DND-41 (cell line): ENCODE results near the gene FSIP1.

Experiments used
- ATAC-seq: fragments of 200-7000 bp; cut with Tn5 transposase; 3 replicates; pipeline ENCODE4 v1.9.1; 2021; ENCODE audit warnings: low read depth; ENCODE audit not compliant: insufficient read depth
- DNase-seq: peaks from one replicate; pipeline ENCODE4 v3.0.0-alpha.2; 2020
- H2AFZ ChIP-seq: 2 replicates; pipeline ENCODE4 v1.6.0; 2012; ENCODE audit warnings: low read depth, low read length
- H3K27ac ChIP-seq: 2 replicates; pipeline ENCODE4 v1.5.1; 2012; ENCODE audit warnings: low read length, inconsistent platforms
- H3K27me3 ChIP-seq: fragments of 200-600 bp; sonication (generic); 2 replicates; pipeline ENCODE4 v1.6.0; 2012; ENCODE audit warnings: low read length, mild to moderate bottlenecking, inconsistent platforms; ENCODE audit not compliant: insufficient read depth, poor library complexity
- H3K36me3 ChIP-seq: 2 replicates; pipeline ENCODE4 v1.5.1; 2012; ENCODE audit warnings: low read length, inconsistent platforms; ENCODE audit not compliant: insufficient read depth
- H3K4me1 ChIP-seq: 2 replicates; pipeline ENCODE4 v1.5.1; 2012; ENCODE audit warnings: mild to moderate bottlenecking, low read length; ENCODE audit not compliant: insufficient read depth
- H3K4me2 ChIP-seq: 2 replicates; pipeline ENCODE4 v1.6.0; 2012; ENCODE audit warnings: mild to moderate bottlenecking, moderate library complexity, low read length, inconsistent platforms; ENCODE audit not compliant: insufficient read depth
- H3K4me3 ChIP-seq, 2 experiments: fragments of 200-600 bp in 1 of 2; shearing (Covaris generic) in 1 of 2; 2 replicates each; pipeline ENCODE4 v1.5.1; 2012 to 2016; ENCODE audit warnings: inconsistent platforms in 2 of 2, low read length in 2 of 2, mild to moderate bottlenecking in 2 of 2, low read depth in 1 of 2, moderate library complexity in 1 of 2
- H3K79me2 ChIP-seq: 2 replicates; pipeline ENCODE4 v1.6.0; 2012; ENCODE audit warnings: low read length, inconsistent platforms; ENCODE audit not compliant: insufficient read depth
- H3K9ac ChIP-seq: 2 replicates; pipeline ENCODE4 v1.6.0; 2012; ENCODE audit warnings: low read depth, mild to moderate bottlenecking, inconsistent platforms, low read length, moderate library complexity
- H3K9me3 ChIP-seq: 2 replicates; pipeline ENCODE4 v1.5.1; 2012; ENCODE audit warnings: low read length, moderate library complexity, mild to moderate bottlenecking, inconsistent platforms; ENCODE audit not compliant: insufficient read depth, severe bottlenecking
- H4K20me1 ChIP-seq: 2 replicates; pipeline ENCODE4 v1.6.0; 2012; ENCODE audit warnings: low read length; ENCODE audit not compliant: insufficient read depth
- EZH2 ChIP-seq: IDR thresholded peaks from 3 replicates; pipeline ENCODE4 v1.6.1; 2012; ENCODE audit warnings: borderline replicate concordance, low read depth, mild to moderate bottlenecking, moderate library complexity, low read length, inconsistent platforms; ENCODE audit not compliant: severe bottlenecking
- TF ChIP-seq, protein P1 (sequence below): IDR thresholded peaks from 2 replicates; pipeline ENCODE4 v1.5.1; 2012; ENCODE audit warnings: borderline replicate concordance, low read length, moderate library complexity, mild to moderate bottlenecking; ENCODE audit not compliant: poor library complexity, severe bottlenecking; ENCODE audit errors: extremely low read depth

Gene FSIP1

DNA sequence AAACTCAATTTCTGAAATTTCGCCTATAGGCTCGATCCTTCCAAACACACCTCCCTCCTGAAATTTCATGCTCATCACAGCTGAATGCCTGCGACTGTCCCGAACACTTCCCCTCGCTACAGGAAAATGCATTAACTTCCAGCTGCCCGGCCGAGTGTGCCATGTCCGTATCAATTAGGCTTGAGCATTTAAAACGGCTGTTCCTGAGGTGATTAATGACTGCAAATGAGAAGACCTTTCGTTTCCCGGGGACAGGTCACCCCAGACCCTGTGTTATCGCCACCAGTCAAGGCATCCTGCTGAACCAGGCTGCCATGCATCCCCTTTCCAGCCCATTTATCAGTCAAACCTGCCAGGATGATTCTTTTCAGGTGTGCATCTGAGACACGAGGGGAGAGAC is 138.5 kb downstream of the FSIP1 start:
- ATAC-seq: no peak

DNA sequence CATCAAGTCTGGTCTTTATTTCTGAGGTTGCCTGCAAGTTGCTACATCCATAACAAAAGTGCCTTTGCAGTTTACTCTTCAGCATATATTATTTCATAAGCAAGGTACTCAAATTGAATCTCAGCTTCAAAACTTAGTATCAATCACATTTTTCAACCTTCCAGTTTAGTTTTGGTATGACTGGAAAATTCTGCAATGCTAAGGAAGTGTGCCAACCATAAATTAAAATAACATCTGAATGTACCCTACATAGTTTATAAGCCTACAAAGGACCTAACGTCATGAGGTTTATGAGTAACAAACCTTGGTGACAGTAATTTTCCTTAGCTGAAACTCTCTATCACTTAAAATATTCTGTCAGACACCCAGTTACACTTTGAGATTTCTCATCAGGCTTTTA is 138.9 kb downstream of the FSIP1 start:
- no peak overlapping the region for H3K9ac ChIP-seq
- no peak overlapping the region for H3K4me2 ChIP-seq
- no peaks in the 10 kb centered on the region for H3K4me1 ChIP-seq
- H3K27ac ChIP-seq: no peak overlapping the region
- TF ChIP-seq EZH2: no peak
- TF ChIP-seq, protein P1, sequence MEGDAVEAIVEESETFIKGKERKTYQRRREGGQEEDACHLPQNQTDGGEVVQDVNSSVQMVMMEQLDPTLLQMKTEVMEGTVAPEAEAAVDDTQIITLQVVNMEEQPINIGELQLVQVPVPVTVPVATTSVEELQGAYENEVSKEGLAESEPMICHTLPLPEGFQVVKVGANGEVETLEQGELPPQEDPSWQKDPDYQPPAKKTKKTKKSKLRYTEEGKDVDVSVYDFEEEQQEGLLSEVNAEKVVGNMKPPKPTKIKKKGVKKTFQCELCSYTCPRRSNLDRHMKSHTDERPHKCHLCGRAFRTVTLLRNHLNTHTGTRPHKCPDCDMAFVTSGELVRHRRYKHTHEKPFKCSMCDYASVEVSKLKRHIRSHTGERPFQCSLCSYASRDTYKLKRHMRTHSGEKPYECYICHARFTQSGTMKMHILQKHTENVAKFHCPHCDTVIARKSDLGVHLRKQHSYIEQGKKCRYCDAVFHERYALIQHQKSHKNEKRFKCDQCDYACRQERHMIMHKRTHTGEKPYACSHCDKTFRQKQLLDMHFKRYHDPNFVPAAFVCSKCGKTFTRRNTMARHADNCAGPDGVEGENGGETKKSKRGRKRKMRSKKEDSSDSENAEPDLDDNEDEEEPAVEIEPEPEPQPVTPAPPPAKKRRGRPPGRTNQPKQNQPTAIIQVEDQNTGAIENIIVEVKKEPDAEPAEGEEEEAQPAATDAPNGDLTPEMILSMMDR: no peak
- H3K27me3 ChIP-seq: peaks cover 2% of the 10 kb centered on the region
- H3K4me3 ChIP-seq: no peak overlapping the region
- no peak for ATAC-seq
- H2AFZ ChIP-seq: no peak overlapping the region
- H3K36me3 ChIP-seq: no peaks in the 10 kb centered on the region
- no peaks in the 10 kb centered on the region for H4K20me1 ChIP-seq
- no peaks in the 10 kb centered on the region for H3K79me2 ChIP-seq
- DNase-seq: no peak
- no peaks in the 10 kb centered on the region for H3K9me3 ChIP-seq

More for the DNA sequence above, 138.5 kb downstream of the FSIP1 start:
- H3K27me3 ChIP-seq: peaks cover 2% of the 10 kb centered on the region
- no peak overlapping the region for H2AFZ ChIP-seq
- H3K27ac ChIP-seq: no peak overlapping the region
- H3K4me2 ChIP-seq: no peak overlapping the region
- DNase-seq: no peak
- H3K9ac ChIP-seq: no peak overlapping the region
- no peaks in the 10 kb centered on the region for H3K79me2 ChIP-seq
- no peaks in the 10 kb centered on the region for H3K9me3 ChIP-seq
- H3K4me3 ChIP-seq: no peak overlapping the region
- H3K36me3 ChIP-seq: no peaks in the 10 kb centered on the region
- no peaks in the 10 kb centered on the region for H3K4me1 ChIP-seq
- TF ChIP-seq, protein P1: no peak
- no peak for TF ChIP-seq EZH2
- H4K20me1 ChIP-seq: no peaks in the 10 kb centered on the region

DNA sequence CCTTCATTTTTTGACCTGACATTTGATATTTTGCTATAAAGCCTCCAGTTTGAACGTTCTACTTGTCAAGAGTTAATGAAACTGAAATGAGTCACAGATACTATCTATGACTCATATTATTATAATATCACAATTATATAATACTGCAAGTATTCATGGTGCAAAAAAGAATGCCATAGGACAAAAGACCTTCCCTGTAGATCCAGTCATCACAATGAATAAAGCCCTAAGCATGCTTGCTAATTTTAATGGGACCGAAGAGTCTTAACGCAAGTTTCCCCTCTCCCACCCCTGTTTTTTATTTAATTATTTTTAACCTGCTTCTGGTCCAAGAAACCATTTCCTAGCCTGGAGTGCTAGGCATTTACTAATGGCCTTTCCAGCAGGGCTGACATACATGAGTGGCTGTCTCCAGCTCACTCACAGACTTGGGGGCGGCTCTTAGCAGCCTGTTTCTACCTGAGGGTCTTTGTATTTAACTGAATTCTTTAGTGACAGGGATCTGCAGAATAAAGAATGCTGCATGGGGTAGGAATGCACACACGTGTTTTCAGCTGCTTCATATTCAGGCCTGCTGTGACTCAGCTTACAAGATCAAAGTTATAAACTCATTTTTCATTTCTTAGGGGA is 140.5 kb downstream of the FSIP1 start:
- Histone ChIP-seq H4K20me1 (no peaks in the 10 kb centered on the region), H3K36me3 (no peaks in the 10 kb centered on the region), H3K9me3 (no peaks in the 10 kb centered on the region), H3K9ac (no peak overlapping the region), H3K27ac (no peak overlapping the region), H3K4me1 (no peaks in the 10 kb centered on the region), H3K27me3 (peaks cover 14% of the 10 kb centered on the region), H2AFZ (no peak overlapping the region), H3K79me2 (no peaks in the 10 kb centered on the region), H3K4me3 (no peak overlapping the region), H3K4me2 (no peak overlapping the region)
- DNase-seq (no peak), ATAC-seq (no peak)
- TF ChIP-seq, protein P1: no peak
- no peak for TF ChIP-seq EZH2
